NCI-H345 treated with DMSO at 0.1 percent for 48 hours (cell line): Measurements from ENCODE around the gene WDFY1.
"Not testable (repeated sequence)": the region's sequence is repeated elsewhere in the genome, so short reads cannot be mapped to it uniquely, and the experiment has no call there.

ENCODE experiments used
- DNase-seq: peaks from one replicate; lab custom pipeline; 2025; ENCODE audit not compliant: unreplicated experiment; lab: John Stamatoyannopoulos, UW

Gene WDFY1

GRCh38 chr2:223897669-223898330 is 47.3 kb downstream of the WDFY1 start:
- no peak for DNase-seq

- DNase-seq, result no peak
These were observed 48.3 kb downstream of the WDFY1 start for GRCh38 chr2:223896833-223897311.

GRCh38 chr2:223894968-223895367 is 50.2 kb downstream of the WDFY1 start:
- no peak for DNase-seq

GRCh38 chr2:223894009-223894408 is 51.1 kb downstream of the WDFY1 start:
- DNase-seq, result no peak

GRCh38 chr2:223890721-223891120 is 54.4 kb downstream of the WDFY1 start:
- no peak for DNase-seq

GRCh38 chr2:223889229-223889628 is 55.9 kb downstream of the WDFY1 start:
- DNase-seq, result no peak

- DNase-seq, result no peak
These were observed 56.9 kb downstream of the WDFY1 start for GRCh38 chr2:223888251-223888650.

GRCh38 chr2:223887127-223887526 is 58.0 kb downstream of the WDFY1 start:
- DNase-seq, result no peak

GRCh38 chr2:223886726-223887125 is 58.4 kb downstream of the WDFY1 start:
- DNase-seq, result no peak

GRCh38 chr2:223884399-223884798 is 60.7 kb downstream of the WDFY1 start:
- no peak for DNase-seq

- no peak for DNase-seq
These were observed 62.4 kb downstream of the WDFY1 start for GRCh38 chr2:223882715-223883114.

- DNase-seq, result no peak
These were observed 64.3 kb downstream of the WDFY1 start for GRCh38 chr2:223880796-223881195.

GRCh38 chr2:223877721-223878410 is 67.3 kb downstream of the WDFY1 start:
- no peak for DNase-seq

- DNase-seq, result no peak
These were observed 71.5 kb downstream of the WDFY1 start for GRCh38 chr2:223873672-223874071.

GRCh38 chr2:223872772-223873171 is 72.4 kb downstream of the WDFY1 start:
- DNase-seq, result not testable (repeated sequence)

- DNase-seq, result not testable (repeated sequence)
These were observed 73.5 kb downstream of the WDFY1 start for GRCh38 chr2:223871661-223872060.

- DNase-seq, result no peak
These were observed 74.1 kb downstream of the WDFY1 start for GRCh38 chr2:223870840-223871611.

GRCh38 chr2:223868005-223868404 is 77.1 kb downstream of the WDFY1 start:
- DNase-seq, result no peak

- DNase-seq, result no peak
These were observed 79.1 kb downstream of the WDFY1 start for GRCh38 chr2:223865907-223866508.

- no peak for DNase-seq
These were observed 80.0 kb downstream of the WDFY1 start for GRCh38 chr2:223865124-223865523.

GRCh38 chr2:223863491-223863890 is 81.6 kb downstream of the WDFY1 start:
- DNase-seq, result no peak
